Brain microvascular endothelial cell (primary cell): ENCODE measurements around the gene KIF3A.

ENCODE experiments used
- DNase-seq: peaks from one replicate; pipeline ENCODE4 v3.0.0-alpha.2; 2020
- H3K27ac ChIP-seq: fragments of 250-450 bp; sonication (Bioruptor Pico); 2 replicates; pipeline ENCODE4 v1.5.1; 2020; ENCODE audit warnings: mild to moderate bottlenecking, moderate library complexity
- H3K27me3 ChIP-seq: fragments of 250-450 bp; sonication (Bioruptor Pico); replicated peaks from 2 replicates; pipeline ENCODE4 v1.5.1; 2020; ENCODE audit warnings: mild to moderate bottlenecking
- H3K36me3 ChIP-seq: fragments of 250-450 bp; sonication (Bioruptor Pico); replicated peaks from 2 replicates; pipeline ENCODE4 v1.5.1; 2020; ENCODE audit warnings: mild to moderate bottlenecking
- H3K4me3 ChIP-seq: 2 replicates; pipeline ENCODE4 v1.5.1; 2011; ENCODE audit warnings: low read depth, mild to moderate bottlenecking, control low read depth, low read length, moderate library complexity
- CTCF ChIP-seq: IDR thresholded peaks from 2 replicates; pipeline ENCODE4 v1.5.1; 2011; ENCODE audit warnings: low read depth, mild to moderate bottlenecking, moderate library complexity, low read length, control low read depth, inconsistent platforms; ENCODE audit errors: missing control alignments
- in situ Hi-C: cut with HindIII; loops from 2 replicates; pipeline ENCODE4 v1.10.0; 2017; ENCODE audit warnings: low sequenced_read_pairs, low pct_ligation_motif_present

Gene KIF3A

GRCh38 chr5:132761321-132762240 is 24.2 kb upstream of the KIF3A start:
- TF ChIP-seq CTCF = no peak
- DNase-seq = no peak
- Histone ChIP-seq H3K27me3 (no peaks in the 10 kb centered on the region), H3K27ac (no peak overlapping the region), H3K4me3 (no peak overlapping the region), H3K36me3 (peaks cover 47% of the 10 kb centered on the region)
- in situ Hi-C loops = no loop called here

- no peak overlapping the region for H3K27ac ChIP-seq
- H3K4me3 ChIP-seq = no peak overlapping the region
- in situ Hi-C loops = no loop called here
- H3K27me3 ChIP-seq = no peaks in the 10 kb centered on the region
- DNase-seq = no peak
- no peak for TF ChIP-seq CTCF
- H3K36me3 ChIP-seq = peaks cover 47% of the 10 kb centered on the region
Measured at GRCh38 chr5:132760601-132761317, 23.4 kb upstream of the KIF3A start.

- no peak for TF ChIP-seq CTCF
- Histone ChIP-seq H3K27ac (no peak overlapping the region), H3K4me3 (no peak overlapping the region), H3K27me3 (no peaks in the 10 kb centered on the region), H3K36me3 (peaks cover 47% of the 10 kb centered on the region)
- in situ Hi-C loops = no loop called here
- no peak for DNase-seq
Measured at GRCh38 chr5:132760049-132760420, 22.7 kb upstream of the KIF3A start.

GRCh38 chr5:132759114-132760048 is 22.0 kb upstream of the KIF3A start:
- in situ Hi-C loops = no loop called here
- Histone ChIP-seq H3K36me3 (peaks cover 40% of the 10 kb centered on the region), H3K4me3 (no peak overlapping the region), H3K27me3 (no peaks in the 10 kb centered on the region), H3K27ac (no peak overlapping the region)
- TF ChIP-seq CTCF = no peak
- no peak for DNase-seq

- no peak for DNase-seq
- no peak overlapping the region for H3K27ac ChIP-seq
- H3K4me3 ChIP-seq = no peak overlapping the region
- H3K36me3 ChIP-seq = peaks cover 36% of the 10 kb centered on the region
- in situ Hi-C loops = no loop called here
- no peaks in the 10 kb centered on the region for H3K27me3 ChIP-seq
- TF ChIP-seq CTCF = no peak
Measured at GRCh38 chr5:132758451-132758850, 21.1 kb upstream of the KIF3A start.
